OCI-LY7 (cell line): ENCODE data around the gene DZANK1. TPM values are rescaled to one million over a fixed set of nuclear protein-coding genes. Genes with fewer than 3 reads are reported as not detected.
"Not testable (repeated sequence)": the region's sequence is repeated elsewhere in the genome, so short reads cannot be mapped to it uniquely, and the experiment has no call there.

Experiments used
- BruUV-seq: library from RNA; stranded (reverse); fragments of 400-500 nt; replicated peaks from 2 replicates; lab custom pipeline; 2021; lab: Mats Ljungman, UMichigan
- CTCF ChIA-PET: fragments of 300-600 bp; sonication (Branson Sonifier 250); formaldehyde crosslinking; loops from one replicate; lab custom pipeline; 2022; ENCODE audit warnings: antibody characterized with exemption; ENCODE audit not compliant: unreplicated experiment; lab: Charles Lee
- POLR2A ChIA-PET: fragments of 300-600 bp; sonication (Branson Sonifier 250); formaldehyde crosslinking; loops from one replicate; lab custom pipeline; 2022; ENCODE audit warnings: antibody characterized with exemption; lab: Charles Lee
- DNase-seq: peaks from one replicate; pipeline ENCODE4 v3.0.0-alpha.2; 2015; ENCODE audit warnings: low spot score
- H2AFZ ChIP-seq: fragments of 200-600 bp; sonication (generic), shearing (Covaris generic); 2 replicates; pipeline ENCODE4 v1.6.1; 2014; ENCODE audit warnings: mild to moderate bottlenecking, antibody characterized with exemption, low read length, moderate library complexity
- H3K27ac ChIP-seq: fragments of 200-600 bp; sonication (generic); 2 replicates; pipeline ENCODE4 v1.5.1; 2014; ENCODE audit warnings: mixed run types, low read depth, mild to moderate bottlenecking, moderate library complexity, low read length, inconsistent platforms; ENCODE audit not compliant: poor library complexity, severe bottlenecking
- H3K36me3 ChIP-seq: fragments of 200-600 bp; sonication (generic); 2 replicates; pipeline ENCODE4 v1.6.1; 2014; ENCODE audit warnings: mild to moderate bottlenecking, antibody characterized with exemption, low read length, moderate library complexity, mixed read lengths; ENCODE audit not compliant: insufficient read depth
- H3K4me1 ChIP-seq: fragments of 200-600 bp; sonication (generic); 2 replicates; pipeline ENCODE4 v1.5.1; 2014; ENCODE audit warnings: mild to moderate bottlenecking, low read length; ENCODE audit not compliant: insufficient read depth, poor library complexity, severe bottlenecking
- H3K4me2 ChIP-seq: fragments of 200-600 bp; sonication (generic); 2 replicates; pipeline ENCODE4 v1.6.1; 2014; ENCODE audit warnings: mild to moderate bottlenecking, low read length
- H3K4me3 ChIP-seq: fragments of 200-600 bp; sonication (generic); 2 replicates; pipeline ENCODE4 v1.5.1; 2014; ENCODE audit warnings: mild to moderate bottlenecking, low read depth, low read length; ENCODE audit not compliant: poor library complexity, severe bottlenecking
- H3K79me2 ChIP-seq: fragments of 200-600 bp; sonication (generic); 2 replicates; pipeline ENCODE4 v1.6.1; 2016; ENCODE audit warnings: low read depth, mild to moderate bottlenecking, low read length, moderate library complexity, mixed read lengths; ENCODE audit not compliant: insufficient read depth
- H3K9me2 ChIP-seq: fragments of 200-600 bp; sonication (generic); 2 replicates; pipeline ENCODE4 v1.6.1; 2016; ENCODE audit warnings: mild to moderate bottlenecking, low read length, mixed read lengths; ENCODE audit not compliant: insufficient read depth
- H3K9me3 ChIP-seq: fragments of 200-600 bp; sonication (generic); 2 replicates; pipeline ENCODE4 v1.6.1; 2014; ENCODE audit warnings: mild to moderate bottlenecking, mixed run types, low read length, mixed read lengths
- H4K20me1 ChIP-seq: fragments of 200-600 bp; sonication (generic); 2 replicates; pipeline ENCODE4 v1.6.1; 2014; ENCODE audit warnings: mild to moderate bottlenecking, antibody characterized with exemption, low read length, moderate library complexity, mixed read lengths; ENCODE audit not compliant: insufficient read depth
- CTCF ChIP-seq: fragments of 200-600 bp; sonication (generic); conservative IDR thresholded peaks from 2 replicates; pipeline ENCODE4 v1.5.1; 2014; ENCODE audit warnings: mild to moderate bottlenecking, antibody characterized with exemption, low read length, moderate library complexity, mixed read lengths
- EZH2phosphoT487 ChIP-seq: fragments of 200-600 bp; sonication (generic); IDR thresholded peaks from 2 replicates; pipeline ENCODE4 v1.6.1; 2018; ENCODE audit warnings: low read depth, borderline replicate concordance, mild to moderate bottlenecking, mixed run types, antibody characterized with exemption, low read length, moderate library complexity, mixed read lengths
- intact Hi-C: fragments of 100-400 bp; cut with micrococcal nuclease; formaldehyde crosslinking; loops from one replicate; pipeline ENCODE4 v1.10.0; 2022; ENCODE audit not compliant: unreplicated experiment
- total RNA-seq, 2 experiments: library from RNA; depleted of rRNA in 1 of 2; stranded (reverse); fragments of >200 nt in 1 of 2; shearing (Covaris generic) in 1 of 2; gene quantifications; 2 replicates each; pipeline ENCODE4 v1.2.3, GENCODE V29; 2014 to 2022

The DZANK1 gene
- total RNA-seq, 2 experiments from 2014 or later, result 7.9 to 18.0 TPM

- CTCF ChIA-PET, result no interaction called here
- H3K4me1 ChIP-seq, result peaks cover 15% of the 10 kb centered on the region
- 0 out of 2 replicates have a peak overlapping the region, but pooled peaks have one; percentile 6 for H2AFZ ChIP-seq
- no peaks in the 10 kb centered on the region for H3K9me2 ChIP-seq
- H4K20me1 ChIP-seq, result no peaks in the 10 kb centered on the region
- BruUV-seq, result no TSS peak
- TF ChIP-seq CTCF, result no peak
- no peak for TF ChIP-seq EZH2phosphoT487
- H3K36me3 ChIP-seq, result no peaks in the 10 kb centered on the region
- H3K4me3 ChIP-seq, result no peak overlapping the region
- intact Hi-C loops, result loop anchor here (5.0 to 10.0 kb wide), 2 partner anchors 63 to 540 kb away; partner anchors contain the start of genes MGME1, SMIM26 and SNX5
- H3K9me3 ChIP-seq, result no peaks in the 10 kb centered on the region
- no peak for DNase-seq
- no peak overlapping the region for H3K4me2 ChIP-seq
- H3K27ac ChIP-seq, result no peak overlapping the region
- POLR2A ChIA-PET, result interaction anchor here (0.9 to 4.6 kb wide), 3 partner anchors 7 to 84 kb away, joined by 3 to 101 read pairs (median 3); partner anchors contain the start of gene RBBP9
- peaks cover 16% of the 10 kb centered on the region; the same call in 1 of the 2 replicates for H3K79me2 ChIP-seq
Observed at GRCh38 chr20:18504479-18505060, 37.7 kb upstream of the DZANK1 start.

- BruUV-seq, H2AFZ ChIP-seq, H4K20me1 ChIP-seq, H3K4me3 ChIP-seq, H3K27ac ChIP-seq, H3K9me2 ChIP-seq, DNase-seq, H3K9me3 ChIP-seq, H3K79me2 ChIP-seq, H3K36me3 ChIP-seq, H3K4me2 ChIP-seq, CTCF ChIA-PET: not testable (repeated sequence)
- POLR2A ChIA-PET, result interaction anchor here (0.6 to 1.2 kb wide), 3 partner anchors 55 to 1220 kb away, joined by 3 read pairs; no protein-coding TSS in a partner anchor
- H3K4me1 ChIP-seq, result peaks cover 11% of the 10 kb centered on the region
- intact Hi-C loops, result loop anchor here (10.0 kb wide), 1 partner anchor 537 kb away; the partner anchor contains the start of genes MGME1 and SNX5
Observed at GRCh38 chr20:18501672-18502071, 34.8 kb upstream of the DZANK1 start.

GRCh38 chr20:18497603-18498002, 30.8 kb upstream of the DZANK1 start:
- no peak for DNase-seq
- TF ChIP-seq EZH2phosphoT487 (no peak), CTCF (no peak)
- peaks cover 13% of the 10 kb centered on the region for H3K36me3 ChIP-seq
- no peak overlapping the region for H3K27ac ChIP-seq
- no peaks in the 10 kb centered on the region for H3K9me2 ChIP-seq
- peak overlapping the region; percentile 96 for H2AFZ ChIP-seq
- no TSS peak for BruUV-seq
- ChIA-PET CTCF (interaction anchor here (0.6 to 1.0 kb wide), 2 partner anchors 9 to 10 kb away, joined by 3 read pairs; partner anchors contain the start of gene SEC23B), POLR2A (interaction anchor here (0.6 to 5.0 kb wide), 10 partner anchors 10 to 296 kb away, joined by 3 to 101 read pairs (median 5); partner anchors contain the start of genes DZANK1, POLR3F and SEC23B)
- intact Hi-C loops, result loop anchor here (1.0 kb wide), 1 partner anchor 30 kb away; the partner anchor contains the start of genes DZANK1 and POLR3F
- no peaks in the 10 kb centered on the region for H4K20me1 ChIP-seq
- peak overlapping the region; percentile 100 for H3K4me2 ChIP-seq
- no peaks in the 10 kb centered on the region for H3K9me3 ChIP-seq
- H3K79me2 ChIP-seq, result peaks cover 7% of the 10 kb centered on the region; the same call in 1 of the 2 replicates
- peaks cover 14% of the 10 kb centered on the region for H3K4me1 ChIP-seq
- H3K4me3 ChIP-seq, result peak overlapping the region; percentile 95
